Neural progenitor cell (in vitro differentiated cells): Measurements from ENCODE around the gene CD164L2. TPM values are rescaled to one million over a fixed set of nuclear protein-coding genes. Genes with fewer than 3 reads are reported as not detected.
A peak's percentile ranks its signal among the peaks of the same experiment; 100 is the strongest.

Experiments
- DNase-seq: peaks from one replicate; pipeline ENCODE4 v3.0.0-alpha.2; 2016; ENCODE audit warnings: low spot score
- H2AFZ ChIP-seq: fragments of 200-600 bp; sonication (generic); replicated peaks from 2 replicates; pipeline ENCODE4 v1.6.1; 2016; ENCODE audit warnings: antibody characterized with exemption
- H3F3A ChIP-seq: fragments of 200-600 bp; sonication (generic); 2 replicates; pipeline ENCODE4 v1.6.1; 2016; ENCODE audit warnings: antibody characterized with exemption, low read depth
- H3K27ac ChIP-seq: fragments of 200-600 bp; sonication (generic); 2 replicates; pipeline ENCODE4 v1.5.1; 2016; ENCODE audit warnings: mild to moderate bottlenecking
- H3K27me3 ChIP-seq: fragments of 200-600 bp; sonication (generic); 2 replicates; pipeline ENCODE4 v1.6.1; 2016; ENCODE audit warnings: mild to moderate bottlenecking, moderate library complexity
- H3K36me3 ChIP-seq: fragments of 200-600 bp; sonication (generic); 2 replicates; pipeline ENCODE4 v1.5.1; 2016
- H3K4me1 ChIP-seq: fragments of 200-600 bp; sonication (generic); 2 replicates; pipeline ENCODE4 v1.6.1; 2016; ENCODE audit warnings: mixed run types
- H3K4me2 ChIP-seq: fragments of 200-600 bp; sonication (generic); 2 replicates; pipeline ENCODE4 v1.6.1; 2016
- H3K4me3 ChIP-seq: fragments of 200-600 bp; sonication (generic); 2 replicates; pipeline ENCODE4 v1.5.1; 2016
- H3K79me2 ChIP-seq: fragments of 200-600 bp; sonication (generic); 2 replicates; pipeline ENCODE4 v1.6.1; 2016; ENCODE audit warnings: low read depth
- H3K9ac ChIP-seq: fragments of 200-600 bp; sonication (generic); 2 replicates; pipeline ENCODE4 v1.6.1; 2016
- H3K9me3 ChIP-seq: fragments of 200-600 bp; sonication (generic); 2 replicates; pipeline ENCODE4 v1.5.1; 2016; ENCODE audit warnings: low read depth
- H4K20me1 ChIP-seq: fragments of 200-600 bp; sonication (generic); 2 replicates; pipeline ENCODE4 v1.6.1; 2016; ENCODE audit warnings: low read depth
- H3K27ac Mint-ChIP-seq: 3 replicates; pipeline ENCODE4 v1.8.0; 2021; ENCODE audit warnings: mixed read lengths
- H3K27me3 Mint-ChIP-seq: 2 replicates; pipeline ENCODE4 v1.8.0; 2022; ENCODE audit warnings: low read depth, mild to moderate bottlenecking, inconsistent platforms, moderate library complexity, mixed read lengths; ENCODE audit not compliant: insufficient read depth
- H3K36me3 Mint-ChIP-seq: 3 replicates; pipeline ENCODE4 v1.8.0; 2021; ENCODE audit warnings: mixed read lengths
- H3K4me1 Mint-ChIP-seq: 3 replicates; pipeline ENCODE4 v1.8.0; 2021; ENCODE audit warnings: mixed read lengths
- H3K4me3 Mint-ChIP-seq: 3 replicates; pipeline ENCODE4 v1.8.0; 2021; ENCODE audit warnings: mild to moderate bottlenecking, moderate library complexity, mixed read lengths
- H3K9me3 Mint-ChIP-seq: 3 replicates; pipeline ENCODE4 v1.8.0; 2020; ENCODE audit warnings: mixed read lengths
- CTCF ChIP-seq: fragments of 200-600 bp; sonication (generic); IDR thresholded peaks from 2 replicates; pipeline ENCODE4 v1.5.1; 2017; ENCODE audit warnings: antibody characterized with exemption, mild to moderate bottlenecking
- EZH2 ChIP-seq: fragments of 200-600 bp; sonication (generic); IDR thresholded peaks from 2 replicates; pipeline ENCODE4 v1.6.1; 2017; ENCODE audit warnings: antibody characterized with exemption, mild to moderate bottlenecking, moderate library complexity
- EZH2phosphoT487 ChIP-seq: fragments of 200-600 bp; sonication (generic); IDR thresholded peaks from 2 replicates; pipeline ENCODE4 v1.6.1; 2017; ENCODE audit warnings: antibody characterized with exemption
- total RNA-seq: library from RNA; depleted of rRNA; stranded (reverse); fragments of >200 nt; gene quantifications from 2 replicates; pipeline ENCODE4 v1.2.3, GENCODE V29; 2015; ENCODE audit warnings: low replicate concordance

The CD164L2 gene
- total RNA-seq, 1 donor from 2014 or later = 1.6 TPM

DNA sequence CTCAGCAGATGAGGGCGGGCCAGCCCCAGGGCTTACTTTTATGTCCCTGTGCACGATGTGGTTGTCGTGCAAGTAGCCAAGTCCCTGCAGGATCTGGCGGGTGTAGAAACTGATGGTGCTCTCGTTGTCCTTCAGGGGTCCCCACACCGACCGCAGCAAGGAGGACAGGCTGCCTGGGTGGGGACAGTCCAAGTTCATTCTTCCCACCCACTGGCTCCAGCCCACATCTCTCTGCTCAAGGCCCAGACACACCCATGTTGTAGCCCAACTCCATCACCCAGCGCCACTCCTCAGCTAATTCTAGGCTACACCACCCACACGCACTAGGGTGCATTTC is 23.3 kb downstream of the CD164L2 start:
- Mint-ChIP-seq H3K27me3 (peaks cover 25% of the 10 kb centered on the region), H3K4me3 (peak overlapping the region; percentile 44), H3K36me3 (peaks cover 11% of the 10 kb centered on the region), H3K4me1 (peaks cover 38% of the 10 kb centered on the region), H3K27ac (no peak overlapping the region), H3K9me3 (no peaks in the 10 kb centered on the region)
- no peak overlapping the region for H3K27ac ChIP-seq
- H3K27me3 ChIP-seq = peaks cover 55% of the 10 kb centered on the region
- peak overlapping the region; percentile 68 for H3K4me3 ChIP-seq
- no peaks in the 10 kb centered on the region for H3K79me2 ChIP-seq
- no peak for TF ChIP-seq EZH2
- no peak for TF ChIP-seq CTCF
- TF ChIP-seq EZH2phosphoT487 = no peak
- H3K9ac ChIP-seq = no peak overlapping the region
- peak overlapping the region; percentile 98 for H3K4me2 ChIP-seq
- H3K9me3 ChIP-seq = no peaks in the 10 kb centered on the region
- peaks cover 27% of the 10 kb centered on the region for H3K4me1 ChIP-seq
- H3K36me3 ChIP-seq = no peaks in the 10 kb centered on the region
- H2AFZ ChIP-seq = no peak overlapping the region
- DNase-seq = no peak
- H3F3A ChIP-seq = peaks cover 22% of the 10 kb centered on the region
- peaks cover 32% of the 10 kb centered on the region for H4K20me1 ChIP-seq

DNA sequence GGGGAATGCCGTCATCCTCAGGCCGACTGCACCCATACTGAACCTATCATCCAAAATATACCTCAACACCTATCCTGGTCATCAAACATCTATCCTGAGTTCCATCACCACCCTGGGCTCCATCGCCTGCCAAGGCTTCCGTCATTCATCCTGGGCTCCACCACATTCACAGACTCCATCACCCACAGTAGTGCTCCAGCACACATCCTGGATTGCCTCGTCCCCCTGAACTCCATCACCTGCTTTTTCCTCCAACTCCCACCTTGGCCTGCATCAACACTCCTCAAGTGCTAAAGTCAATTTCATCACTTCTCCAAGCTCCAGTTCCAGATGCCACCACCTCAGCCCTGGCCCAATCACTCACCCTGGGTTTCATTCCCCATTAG is 24.2 kb downstream of the CD164L2 start:
- no peaks in the 10 kb centered on the region for H3K9me3 ChIP-seq
- Mint-ChIP-seq H3K27me3 (peaks cover 25% of the 10 kb centered on the region), H3K27ac (peak overlapping the region; percentile 17), H3K36me3 (peaks cover 11% of the 10 kb centered on the region), H3K4me1 (peaks cover 31% of the 10 kb centered on the region), H3K9me3 (no peaks in the 10 kb centered on the region), H3K4me3 (peak overlapping the region; percentile 6)
- H2AFZ ChIP-seq = no peak overlapping the region
- peaks cover 19% of the 10 kb centered on the region for H3K4me1 ChIP-seq
- H3K4me3 ChIP-seq = no peak overlapping the region
- no peak overlapping the region for H3K9ac ChIP-seq
- TF ChIP-seq EZH2 (no peak), EZH2phosphoT487 (no peak), CTCF (no peak)
- peaks cover 24% of the 10 kb centered on the region for H4K20me1 ChIP-seq
- no peak overlapping the region for H3K27ac ChIP-seq
- DNase-seq = no peak
- no peak overlapping the region for H3K4me2 ChIP-seq
- H3K36me3 ChIP-seq = no peaks in the 10 kb centered on the region
- no peaks in the 10 kb centered on the region for H3K79me2 ChIP-seq
- peaks cover 55% of the 10 kb centered on the region for H3K27me3 ChIP-seq
- H3F3A ChIP-seq = peaks cover 13% of the 10 kb centered on the region

DNA sequence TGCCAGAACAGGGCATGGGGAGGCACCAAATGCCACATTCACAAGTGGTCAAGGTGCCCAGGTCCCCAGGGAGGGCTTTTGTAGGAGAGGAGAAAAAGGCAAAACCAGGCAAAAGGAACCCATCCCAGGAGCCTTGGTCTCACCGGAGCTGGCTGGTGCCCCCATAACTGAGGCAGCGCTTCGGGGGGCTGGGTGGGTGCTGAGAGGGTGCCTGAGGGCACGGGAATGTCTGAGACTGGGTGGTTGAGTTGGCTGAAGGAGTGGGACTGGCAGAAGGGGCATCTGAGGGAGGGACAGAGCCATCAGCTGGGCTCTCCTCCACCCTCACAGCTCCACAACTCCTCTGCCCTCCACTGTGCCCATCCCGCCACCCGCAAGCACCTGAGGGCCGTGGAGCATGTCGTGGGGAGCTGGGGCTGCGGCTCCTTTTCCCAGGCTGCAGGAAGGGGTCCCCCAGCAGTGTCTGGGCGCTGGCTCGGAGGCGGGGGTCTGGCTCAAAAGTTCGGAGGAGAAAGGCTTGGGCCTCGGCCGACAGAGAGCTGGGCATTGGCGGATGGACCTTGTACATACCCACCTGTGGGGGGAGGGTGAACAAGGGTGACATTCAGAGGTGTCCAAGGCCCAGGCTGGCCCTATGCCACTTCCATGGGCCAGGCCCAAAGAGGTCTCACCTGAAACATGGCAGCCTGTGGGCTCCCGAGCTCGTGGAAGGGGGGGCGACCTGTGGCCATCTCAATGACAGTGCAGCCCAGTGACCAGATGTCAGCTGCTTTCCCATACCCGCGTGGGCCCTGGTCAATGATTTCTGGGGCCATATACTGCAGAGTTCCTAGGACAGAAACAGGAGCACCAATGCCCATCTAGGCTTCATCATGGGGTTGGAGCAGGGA is 24.9 kb downstream of the CD164L2 start:
- Mint-ChIP-seq H3K9me3 (no peaks in the 10 kb centered on the region), H3K4me1 (peaks cover 25% of the 10 kb centered on the region), H3K36me3 (peaks cover 11% of the 10 kb centered on the region), H3K27ac (no peak overlapping the region), H3K27me3 (peaks cover 23% of the 10 kb centered on the region), H3K4me3 (peak overlapping the region; percentile 48)
- no peak for TF ChIP-seq EZH2
- no peak for TF ChIP-seq CTCF
- TF ChIP-seq EZH2phosphoT487 = no peak
- H4K20me1 ChIP-seq = peaks cover 17% of the 10 kb centered on the region
- H3K27me3 ChIP-seq = peaks cover 55% of the 10 kb centered on the region
- no peak for DNase-seq
- peaks cover 16% of the 10 kb centered on the region for H3K4me1 ChIP-seq
- H3K4me3 ChIP-seq = no peak overlapping the region
- no peak overlapping the region for H3K27ac ChIP-seq
- no peaks in the 10 kb centered on the region for H3K36me3 ChIP-seq
- H3K9me3 ChIP-seq = no peaks in the 10 kb centered on the region
- no peak overlapping the region for H2AFZ ChIP-seq
- H3K9ac ChIP-seq = no peak overlapping the region
- H3F3A ChIP-seq = peaks cover 7% of the 10 kb centered on the region
- H3K79me2 ChIP-seq = no peaks in the 10 kb centered on the region
- no peak overlapping the region for H3K4me2 ChIP-seq
